HFF-Myc (cell line): Measurements from ENCODE around the gene RNU6-9.
A peak's percentile ranks its signal among the peaks of the same experiment; 100 is the strongest.

Experiments
- DNase-seq: peaks from one replicate; pipeline ENCODE4 v3.0.0-alpha.2; 2011; ENCODE audit warnings: low read depth; ENCODE audit errors: extremely low read depth
- H3K4me3 ChIP-seq: replicated peaks from 2 replicates; pipeline ENCODE4 v1.5.1; 2011; ENCODE audit warnings: low read depth, mild to moderate bottlenecking, control low read depth, low read length
- TF ChIP-seq, protein P1 (sequence below): IDR thresholded peaks from 2 replicates; pipeline ENCODE4 v1.5.1; 2012; ENCODE audit warnings: mild to moderate bottlenecking, low read depth, low read length, control low read depth; ENCODE audit errors: missing control alignments

RNU6-9 gene

DNA sequence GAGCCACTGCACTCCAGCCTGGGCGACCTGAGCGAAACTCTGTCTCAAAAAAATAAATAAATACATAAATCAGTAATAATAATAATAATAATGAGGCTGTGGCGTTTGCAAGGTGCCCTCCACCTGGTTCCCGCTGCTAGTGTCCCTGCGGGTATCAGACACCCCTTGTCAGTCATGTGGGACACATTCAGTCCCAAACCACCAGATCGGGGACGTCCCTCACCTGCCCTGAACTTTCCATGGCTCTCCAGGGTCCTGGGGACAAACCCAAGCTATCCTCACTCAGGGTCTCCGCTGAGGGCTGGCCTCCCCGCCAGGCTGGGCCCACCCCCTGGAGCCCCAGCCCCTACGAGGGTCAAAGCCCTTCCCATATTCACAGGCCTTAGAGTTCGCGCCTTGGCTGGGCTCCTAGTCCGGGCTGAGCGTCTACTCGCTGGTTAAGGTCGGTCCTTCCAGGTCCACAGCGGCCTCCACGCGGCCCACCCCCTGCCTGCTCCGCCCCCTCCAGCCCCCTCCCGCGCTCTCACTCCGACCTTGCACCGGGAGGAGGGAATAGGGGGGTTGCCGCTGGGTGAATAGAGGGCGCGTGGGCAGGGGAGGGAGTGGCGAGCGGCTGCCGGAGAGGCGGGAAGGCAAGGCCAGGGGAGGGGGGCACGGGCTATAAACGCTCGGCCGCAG lies 23.5 kb downstream of the RNU6-9 start:
- TF ChIP-seq, protein P1, sequence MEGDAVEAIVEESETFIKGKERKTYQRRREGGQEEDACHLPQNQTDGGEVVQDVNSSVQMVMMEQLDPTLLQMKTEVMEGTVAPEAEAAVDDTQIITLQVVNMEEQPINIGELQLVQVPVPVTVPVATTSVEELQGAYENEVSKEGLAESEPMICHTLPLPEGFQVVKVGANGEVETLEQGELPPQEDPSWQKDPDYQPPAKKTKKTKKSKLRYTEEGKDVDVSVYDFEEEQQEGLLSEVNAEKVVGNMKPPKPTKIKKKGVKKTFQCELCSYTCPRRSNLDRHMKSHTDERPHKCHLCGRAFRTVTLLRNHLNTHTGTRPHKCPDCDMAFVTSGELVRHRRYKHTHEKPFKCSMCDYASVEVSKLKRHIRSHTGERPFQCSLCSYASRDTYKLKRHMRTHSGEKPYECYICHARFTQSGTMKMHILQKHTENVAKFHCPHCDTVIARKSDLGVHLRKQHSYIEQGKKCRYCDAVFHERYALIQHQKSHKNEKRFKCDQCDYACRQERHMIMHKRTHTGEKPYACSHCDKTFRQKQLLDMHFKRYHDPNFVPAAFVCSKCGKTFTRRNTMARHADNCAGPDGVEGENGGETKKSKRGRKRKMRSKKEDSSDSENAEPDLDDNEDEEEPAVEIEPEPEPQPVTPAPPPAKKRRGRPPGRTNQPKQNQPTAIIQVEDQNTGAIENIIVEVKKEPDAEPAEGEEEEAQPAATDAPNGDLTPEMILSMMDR, result no peak
- no peak for DNase-seq
- H3K4me3 ChIP-seq, result 0 out of 2 replicates have a peak overlapping the region, but pooled peaks have one; percentile 3

DNA sequence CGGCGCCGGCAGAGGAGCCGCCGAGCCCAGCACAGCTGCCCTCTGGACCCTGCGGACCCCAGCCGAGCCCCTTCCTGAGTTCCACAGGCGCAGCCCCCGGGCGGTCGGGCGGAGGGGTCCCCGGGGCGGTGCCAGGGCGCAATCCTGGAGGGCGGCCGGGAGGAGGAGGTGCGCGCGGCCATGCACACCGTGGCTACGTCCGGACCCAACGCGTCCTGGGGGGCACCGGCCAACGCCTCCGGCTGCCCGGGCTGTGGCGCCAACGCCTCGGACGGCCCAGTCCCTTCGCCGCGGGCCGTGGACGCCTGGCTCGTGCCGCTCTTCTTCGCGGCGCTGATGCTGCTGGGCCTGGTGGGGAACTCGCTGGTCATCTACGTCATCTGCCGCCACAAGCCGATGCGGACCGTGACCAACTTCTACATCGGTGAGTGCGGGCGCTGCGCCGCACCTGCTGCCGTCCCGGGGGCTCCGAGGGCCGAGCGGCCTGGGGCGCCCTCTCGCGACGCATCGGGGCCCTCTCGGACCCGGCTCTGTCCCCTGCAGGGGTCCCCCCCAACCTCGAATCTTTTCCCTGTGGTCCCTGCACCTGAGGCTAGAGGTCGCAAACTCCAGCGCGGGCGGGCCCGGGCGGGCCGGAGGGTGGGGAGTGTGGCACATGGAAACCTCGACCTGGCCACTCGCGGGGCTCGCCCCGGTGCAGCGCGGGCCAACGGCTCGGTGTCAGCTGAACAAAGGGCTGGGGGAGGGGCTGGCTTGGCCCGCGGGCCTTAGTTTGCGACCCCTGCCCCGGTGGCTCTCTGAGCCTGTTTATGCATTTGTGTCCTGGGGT lies 24.3 kb downstream of the RNU6-9 start, which contains the start of gene KISS1R:
TSS of gene KISS1R (plus strand) at position 11 of the 829 bp plus-strand sequence. CDS start at position 181, 170 bp downstream.
- DNase-seq, result no peak
- TF ChIP-seq, protein P1, result peak; percentile 54
- 0 out of 2 replicates have a peak within 1 kb of the TSS, but pooled peaks have one; percentile 3 for H3K4me3 ChIP-seq

DNA sequence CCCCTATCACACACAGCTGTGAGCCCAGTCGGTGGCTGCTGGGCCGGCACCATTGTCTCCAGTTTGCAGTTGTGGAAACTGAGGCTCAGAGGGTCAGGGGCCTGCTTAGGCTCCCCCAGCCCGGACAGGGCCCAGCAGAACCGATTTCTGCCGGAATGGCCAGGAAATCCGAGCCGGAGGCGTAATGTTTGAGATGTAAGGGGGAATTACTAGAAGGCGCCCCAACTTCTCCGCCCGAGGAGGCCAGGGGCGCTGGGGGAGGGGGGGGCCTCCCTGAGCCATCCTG lies 24.8 kb downstream of the RNU6-9 start:
- no peak for DNase-seq
- H3K4me3 ChIP-seq, result no peak overlapping the region
- TF ChIP-seq, protein P1, result no peak

DNA sequence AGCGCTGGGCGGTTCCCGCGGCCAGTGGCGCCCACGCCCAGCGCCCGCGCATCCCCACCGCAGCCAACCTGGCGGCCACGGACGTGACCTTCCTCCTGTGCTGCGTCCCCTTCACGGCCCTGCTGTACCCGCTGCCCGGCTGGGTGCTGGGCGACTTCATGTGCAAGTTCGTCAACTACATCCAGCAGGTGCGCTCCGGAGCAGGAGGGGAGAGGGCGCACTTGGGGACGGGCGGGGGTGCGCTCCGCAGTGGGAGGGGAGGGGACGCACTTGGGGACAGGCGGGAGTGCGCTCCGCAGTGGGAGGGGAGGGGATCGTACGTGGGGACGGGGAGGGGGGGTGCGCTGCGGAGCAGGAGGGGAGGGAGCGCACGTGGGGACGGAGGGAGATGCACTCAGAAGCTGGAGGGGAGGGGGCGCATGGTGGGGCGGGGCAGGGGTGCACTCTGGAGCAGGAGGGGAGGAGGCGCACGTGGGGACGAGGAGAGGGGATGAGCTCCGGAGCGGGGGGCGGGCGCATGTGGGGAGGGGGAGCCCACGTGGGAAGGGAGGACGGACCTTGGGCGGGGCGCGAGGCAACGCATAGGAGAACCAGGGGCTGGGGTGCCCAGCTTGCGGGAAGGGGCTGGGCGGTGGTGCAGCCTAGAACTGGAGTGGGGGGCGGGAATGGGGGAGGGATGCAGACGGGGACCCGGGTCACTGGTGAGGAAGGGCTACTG lies 25.4 kb downstream of the RNU6-9 start:
- TF ChIP-seq, protein P1, result no peak
- DNase-seq, result no peak
- H3K4me3 ChIP-seq, result no peak overlapping the region

DNA sequence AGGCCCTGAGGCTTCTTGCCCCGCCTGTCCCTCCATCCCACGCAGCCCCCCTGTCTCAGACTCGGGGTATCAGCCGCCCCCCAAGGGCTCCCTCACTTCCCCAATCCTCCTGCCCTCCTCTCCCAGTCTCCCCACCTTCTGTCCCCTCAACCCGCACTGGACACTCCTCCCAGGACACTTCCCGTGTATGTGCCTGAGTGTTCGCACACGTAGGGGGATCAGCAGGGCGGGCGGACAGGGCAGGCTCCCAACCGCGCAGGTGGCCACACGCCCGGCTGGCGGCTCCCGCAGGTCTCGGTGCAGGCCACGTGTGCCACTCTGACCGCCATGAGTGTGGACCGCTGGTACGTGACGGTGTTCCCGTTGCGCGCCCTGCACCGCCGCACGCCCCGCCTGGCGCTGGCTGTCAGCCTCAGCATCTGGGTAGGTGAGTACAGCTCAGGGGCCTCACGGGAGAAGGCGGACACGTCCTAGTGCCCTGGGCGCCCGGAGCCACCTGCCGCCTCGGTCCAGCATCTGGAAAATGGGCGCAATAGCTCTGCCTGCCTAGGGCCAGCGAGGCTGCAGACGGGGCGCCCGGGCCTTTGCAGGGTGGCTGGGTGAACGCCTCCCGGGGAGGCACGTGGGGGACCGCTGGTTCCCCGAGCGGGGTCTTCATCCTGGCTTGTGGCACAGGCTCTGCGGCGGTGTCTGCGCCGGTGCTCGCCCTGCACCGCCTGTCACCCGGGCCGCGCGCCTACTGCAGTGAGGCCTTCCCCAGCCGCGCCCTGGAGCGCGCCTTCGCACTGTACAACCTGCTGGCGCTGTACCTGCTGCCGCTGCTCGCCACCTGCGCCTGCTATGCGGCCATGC lies 26.1 kb downstream of the RNU6-9 start:
- TF ChIP-seq, protein P1, result no peak
- H3K4me3 ChIP-seq, result no peak overlapping the region
- DNase-seq, result no peak

DNA sequence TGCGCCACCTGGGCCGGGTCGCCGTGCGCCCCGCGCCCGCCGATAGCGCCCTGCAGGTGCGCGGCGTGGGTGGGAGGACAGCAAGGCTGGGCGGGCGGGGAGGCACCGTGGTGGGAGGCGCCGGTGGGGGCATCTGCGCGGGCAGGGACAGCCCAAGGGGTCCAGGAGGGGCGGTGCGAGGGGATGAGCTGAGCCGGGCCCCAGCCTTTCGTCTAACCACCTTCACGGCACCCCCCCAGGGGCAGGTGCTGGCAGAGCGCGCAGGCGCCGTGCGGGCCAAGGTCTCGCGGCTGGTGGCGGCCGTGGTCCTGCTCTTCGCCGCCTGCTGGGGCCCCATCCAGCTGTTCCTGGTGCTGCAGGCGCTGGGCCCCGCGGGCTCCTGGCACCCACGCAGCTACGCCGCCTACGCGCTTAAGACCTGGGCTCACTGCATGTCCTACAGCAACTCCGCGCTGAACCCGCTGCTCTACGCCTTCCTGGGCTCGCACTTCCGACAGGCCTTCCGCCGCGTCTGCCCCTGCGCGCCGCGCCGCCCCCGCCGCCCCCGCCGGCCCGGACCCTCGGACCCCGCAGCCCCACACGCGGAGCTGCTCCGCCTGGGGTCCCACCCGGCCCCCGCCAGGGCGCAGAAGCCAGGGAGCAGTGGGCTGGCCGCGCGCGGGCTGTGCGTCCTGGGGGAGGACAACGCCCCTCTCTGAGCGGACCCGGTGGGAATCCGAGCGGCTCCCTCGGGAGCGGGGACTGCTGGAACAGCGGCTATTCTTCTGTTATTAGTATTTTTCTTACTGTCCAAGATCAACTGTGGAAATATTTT lies 27.0 kb downstream of the RNU6-9 start:
- no peak for DNase-seq
- no peak overlapping the region for H3K4me3 ChIP-seq
- TF ChIP-seq, protein P1, result no peak
